IMR-90 (cell line): Measurements from ENCODE around the gene PLAAT3. TPM values are rescaled to one million over a fixed set of nuclear protein-coding genes. Genes with fewer than 3 reads are reported as not detected.

ENCODE experiments used
- ATAC-seq: fragments of 200-7000 bp; cut with Tn5 transposase; 2 replicates; pipeline ENCODE4 v1.9.1; 2020; ENCODE audit warnings: low read depth, mild to moderate bottlenecking, moderate library complexity
- BruUV-seq: library from RNA; stranded (reverse); fragments of 400-500 nt; replicated peaks from 2 replicates; lab custom pipeline; 2021; lab: Mats Ljungman, UMichigan
- CTCF ChIA-PET: fragments of 300-600 bp; formaldehyde crosslinking; extraction: SDS; loops from one replicate; lab custom pipeline; 2021; ENCODE audit warnings: antibody characterized with exemption; lab: Yijun Ruan, JAX
- POLR2A ChIA-PET: fragments of 300-600 bp; sonication (Branson Sonifier 250); formaldehyde crosslinking; loops from one replicate; lab custom pipeline; 2022; ENCODE audit warnings: antibody characterized with exemption; ENCODE audit not compliant: unreplicated experiment; lab: Charles Lee
- DNase-seq: peaks from one replicate; pipeline ENCODE4 v3.0.0; 2013
- H2AFZ ChIP-seq: replicated peaks from 2 replicates; pipeline ENCODE3; 2013; ENCODE audit warnings: low read length, mild to moderate bottlenecking; ENCODE audit not compliant: poor library complexity
- H2AK5ac ChIP-seq: 2 replicates; pipeline ENCODE4 v1.6.1; 2013; ENCODE audit warnings: low read depth, low read length, inconsistent platforms
- H2AK9ac ChIP-seq: replicated peaks from 2 replicates; pipeline ENCODE3; 2013; ENCODE audit warnings: mild to moderate bottlenecking, low read depth, low read length, moderate library complexity; ENCODE audit not compliant: poor library complexity
- H2BK120ac ChIP-seq: 2 replicates; pipeline ENCODE4 v1.6.1; 2013; ENCODE audit warnings: low read depth, low read length, inconsistent platforms
- H2BK15ac ChIP-seq: 3 replicates; pipeline ENCODE4 v1.6.1; 2013; ENCODE audit warnings: low read depth, low read length, inconsistent platforms
- H2BK20ac ChIP-seq: 2 replicates; pipeline ENCODE4 v1.6.1; 2013; ENCODE audit warnings: low read depth, mild to moderate bottlenecking, inconsistent platforms, low read length, moderate library complexity
- H2BK5ac ChIP-seq: 2 replicates; pipeline ENCODE4 v1.6.1; 2013; ENCODE audit warnings: mild to moderate bottlenecking, low read depth, low read length, inconsistent platforms; ENCODE audit not compliant: poor library complexity, severe bottlenecking
- H3K14ac ChIP-seq: replicated peaks from 2 replicates; pipeline ENCODE4 v1.6.1; 2013; ENCODE audit warnings: low read depth, low read length, inconsistent platforms
- H3K18ac ChIP-seq: 2 replicates; pipeline ENCODE4 v1.6.1; 2013; ENCODE audit warnings: low read depth, low read length, control low read depth
- H3K23ac ChIP-seq: 2 replicates; pipeline ENCODE4 v1.6.1; 2013; ENCODE audit warnings: low read depth, low read length, inconsistent platforms
- H3K27ac ChIP-seq: 2 replicates; pipeline ENCODE4 v1.5.1; 2013; ENCODE audit warnings: mild to moderate bottlenecking, control low read depth, low read length; ENCODE audit not compliant: insufficient read depth
- H3K27me3 ChIP-seq: 2 replicates; pipeline ENCODE4 v1.6.1; 2013; ENCODE audit warnings: low read length; ENCODE audit not compliant: control insufficient read depth, insufficient read depth
- H3K36me3 ChIP-seq: 2 replicates; pipeline ENCODE4 v1.6.1; 2013; ENCODE audit warnings: low read length, mixed read lengths; ENCODE audit not compliant: control insufficient read depth, insufficient read depth
- H3K4ac ChIP-seq: 2 replicates; pipeline ENCODE4 v1.6.1; 2013; ENCODE audit warnings: low read depth, low read length, inconsistent platforms
- H3K4me1 ChIP-seq: 2 replicates; pipeline ENCODE4 v1.6.1; 2013; ENCODE audit warnings: low read length, mixed read lengths; ENCODE audit not compliant: control insufficient read depth, insufficient read depth
- H3K4me2 ChIP-seq: 2 replicates; pipeline ENCODE4 v1.6.1; 2013; ENCODE audit warnings: low read depth, mild to moderate bottlenecking, control low read depth, low read length, moderate library complexity
- H3K4me3 ChIP-seq: 2 replicates; pipeline ENCODE4 v1.5.1; 2013; ENCODE audit warnings: low read depth, mild to moderate bottlenecking, control low read depth, low read length, moderate library complexity; ENCODE audit not compliant: insufficient read depth
- H3K56ac ChIP-seq: 2 replicates; pipeline ENCODE4 v1.6.1; 2013; ENCODE audit warnings: low read length, inconsistent platforms; ENCODE audit not compliant: insufficient read depth; ENCODE audit errors: extremely low read depth
- H3K79me1 ChIP-seq, 2 experiments: 2 replicates each; pipeline ENCODE4 v1.6.1; 2013; ENCODE audit warnings: low read length in 2 of 2, inconsistent platforms in 1 of 2, low read depth in 1 of 2
- H3K9ac ChIP-seq: 2 replicates; pipeline ENCODE4 v1.6.1; 2013; ENCODE audit warnings: low read depth, low read length, control low read depth
- H3K9me1 ChIP-seq: 2 replicates; pipeline ENCODE4 v1.6.1; 2013; ENCODE audit warnings: low read length, inconsistent platforms; ENCODE audit not compliant: insufficient read depth
- H3K9me3 ChIP-seq: 2 replicates; pipeline ENCODE4 v1.6.1; 2013; ENCODE audit warnings: low read length; ENCODE audit not compliant: control insufficient read depth, insufficient read depth
- H4K20me1 ChIP-seq: 2 replicates; pipeline ENCODE4 v1.6.1; 2013; ENCODE audit warnings: low read length, inconsistent platforms; ENCODE audit not compliant: insufficient read depth
- H4K5ac ChIP-seq: 2 replicates; pipeline ENCODE4 v1.6.1; 2013; ENCODE audit warnings: mild to moderate bottlenecking, low read depth, low read length, control low read depth
- H4K8ac ChIP-seq, 2 experiments: 2 replicates each; pipeline ENCODE4 v1.6.1; 2013; ENCODE audit warnings: low read depth in 2 of 2, low read length in 2 of 2, control low read depth in 1 of 2, inconsistent platforms in 1 of 2
- H4K91ac ChIP-seq: 2 replicates; pipeline ENCODE4 v1.6.1; 2013; ENCODE audit warnings: low read depth, low read length, inconsistent platforms; ENCODE audit not compliant: insufficient read depth
- BHLHE40 ChIP-seq: fragments of 150-350 bp; IDR thresholded peaks from 2 replicates; pipeline ENCODE4 v1.6.1; 2016; ENCODE audit warnings: mild to moderate bottlenecking, low read depth, low read length
- CHD1 ChIP-seq: IDR thresholded peaks from 2 replicates; pipeline ENCODE4 v1.6.1; 2012; ENCODE audit warnings: low read depth, low read length, improper control_type of control experiment
- ELK1 ChIP-seq: fragments of 150-350 bp; IDR thresholded peaks from 2 replicates; pipeline ENCODE4 v1.6.1; 2016; ENCODE audit warnings: low read depth, mild to moderate bottlenecking, low read length, moderate library complexity, borderline replicate concordance
- MAZ ChIP-seq: IDR thresholded peaks from 2 replicates; pipeline ENCODE4 v1.6.1; 2012; ENCODE audit warnings: low read depth, mild to moderate bottlenecking, low read length, improper control_type of control experiment, moderate library complexity, borderline replicate concordance
- MXI1 ChIP-seq: IDR thresholded peaks from 2 replicates; pipeline ENCODE4 v1.6.1; 2012; ENCODE audit warnings: low read depth, mild to moderate bottlenecking, low read length, moderate library complexity, borderline replicate concordance
- RCOR1 ChIP-seq: IDR thresholded peaks from 2 replicates; pipeline ENCODE4 v1.6.1; 2012; ENCODE audit warnings: mild to moderate bottlenecking, low read length, improper control_type of control experiment; ENCODE audit not compliant: insufficient replicate concordance
- WGBS, 2 experiments: methylation state at CpG; one replicate each; pipeline versions ENCODE4 v1.1.5 to v1.1.7; 2013; ENCODE audit warnings: missing lambda C conversion rate in 2 of 2; ENCODE audit not compliant: insufficient read length in 1 of 2; ENCODE audit errors: extremely low coverage in 2 of 2; 5-methylcytosine and 5-hydroxymethylcytosine counted together
- dilution Hi-C: fragments of 300-500 bp; cut with HindIII; formaldehyde crosslinking; loops from one replicate; pipeline ENCODE4 v1.14.3; 2018; ENCODE audit warnings: low sequenced_read_pairs; ENCODE audit not compliant: unreplicated experiment
- in situ Hi-C: fragments of 300-500 bp; cut with MboI; formaldehyde crosslinking; loops from 3 replicates; pipeline ENCODE4 v1.14.3; 2019; ENCODE audit warnings: low sequenced_read_pairs, inconsistent platforms, mixed read lengths
- intact Hi-C: fragments of 100-400 bp; cut with micrococcal nuclease; formaldehyde crosslinking; loops from 2 replicates; pipeline ENCODE4 v1.10.0; 2022
- polyA plus RNA-seq, 3 experiments: library from polyadenylated mRNA; depleted of rRNA; stranded (reverse); fragments of >200 nt; gene quantifications; 2 replicates each; pipeline ENCODE4 v1.2.3, GENCODE V29; 2012; ENCODE audit warnings: low replicate concordance in 1 of 3
- total RNA-seq: library from RNA; depleted of rRNA; stranded (reverse); fragments of >200 nt; gene quantifications from 2 replicates; pipeline ENCODE4 v1.2.3, GENCODE V29; 2012

The PLAAT3 gene
- total and polyA plus RNA-seq, 2 of the 4 experiments (the other 2 are of a cell fraction) = 3.2 to 3.9 TPM

GRCh38 chr11:63609971-63610580 is 4.2 kb downstream of the PLAAT3 start:
- H3K27ac ChIP-seq = no peak overlapping the region
- intact Hi-C loops = no loop called here
- in situ Hi-C loops = no loop called here

More at GRCh38 chr11:63609971-63610580, 4.2 kb downstream of the PLAAT3 start:
- no peak overlapping the region for H3K4me3 ChIP-seq
- H2AFZ ChIP-seq = no peak overlapping the region
- H2AK5ac ChIP-seq = peak overlapping the region; percentile 1
- H3K14ac ChIP-seq = no peak overlapping the region
- H2BK20ac ChIP-seq = no peak overlapping the region
- no TSS peak for BruUV-seq
- H4K20me1 ChIP-seq = no peaks in the 10 kb centered on the region
- no peaks in the 10 kb centered on the region; the same call in 1 of the 2 replicates for H3K9me1 ChIP-seq
- H2BK5ac ChIP-seq = no peak overlapping the region
- H3K9ac ChIP-seq = no peak overlapping the region
- no peaks in the 10 kb centered on the region for H3K79me1 ChIP-seq
- TF ChIP-seq RCOR1 (no peak), BHLHE40 (no peak), ELK1 (no peak), CHD1 (no peak), MAZ (no peak), MXI1 (no peak)
- H3K4ac ChIP-seq = no peak overlapping the region
- H3K18ac ChIP-seq = no peak overlapping the region
- ATAC-seq (no peak), DNase-seq (no peak)
- ChIA-PET CTCF (no interaction called here), POLR2A (no interaction called here)
- H3K4me1 ChIP-seq = peaks cover 9% of the 10 kb centered on the region; the same call in 1 of the 2 replicates
- H3K27me3 ChIP-seq = 0 out of 2 replicates have a peak, but pooled peaks cover 2% of the 10 kb centered on the region
- H4K8ac ChIP-seq = no peak overlapping the region
- no peak overlapping the region for H3K56ac ChIP-seq
- no peak overlapping the region for H3K23ac ChIP-seq
- H2BK120ac ChIP-seq = no peak overlapping the region
- H2AK9ac ChIP-seq = no peak overlapping the region
- H2BK15ac ChIP-seq = no peak overlapping the region
- no peak overlapping the region; the same call in 1 of the 2 replicates for H4K91ac ChIP-seq
- no peak overlapping the region for H4K5ac ChIP-seq
- 80% methylated on average over 1 of the region's 14 CpGs; no CpG with 5 or more reads in 1 of the 2 experiments for WGBS, 2 experiments
- no peaks in the 10 kb centered on the region for H3K36me3 ChIP-seq
- no peaks in the 10 kb centered on the region for H3K9me3 ChIP-seq
- dilution Hi-C loops = no loop called here
- H3K4me2 ChIP-seq = no peak overlapping the region
